Liver (tissue), 3 donors: ENCODE measurements around the gene CCN5.

Source experiments
- JUND ChIP-seq, 2 donors: IDR thresholded peaks; 2 replicates each; pipeline ENCODE4 v1.6.1; 2016; ENCODE audit warnings: antibody characterized with exemption in 2 of 2
- NR2F2 ChIP-seq: IDR thresholded peaks from 2 replicates; pipeline ENCODE4 v1.6.1; 2016; ENCODE audit warnings: antibody characterized with exemption
- REST ChIP-seq: IDR thresholded peaks from 2 replicates; pipeline ENCODE4 v1.6.1; 2016; ENCODE audit warnings: antibody characterized with exemption, mild to moderate bottlenecking
- TAF1 ChIP-seq: conservative IDR thresholded peaks from 2 replicates; pipeline ENCODE4 v1.6.1; 2016; ENCODE audit warnings: antibody characterized with exemption, mild to moderate bottlenecking
- YY1 ChIP-seq: IDR thresholded peaks from 2 replicates; pipeline ENCODE4 v1.6.1; 2016; ENCODE audit warnings: antibody characterized with exemption, mild to moderate bottlenecking
- ZBTB33 ChIP-seq: IDR thresholded peaks from 2 replicates; pipeline ENCODE4 v1.6.1; 2016; ENCODE audit warnings: antibody characterized with exemption
- TF ChIP-seq, protein P1 (sequence below): fragments of 150-350 bp; IDR thresholded peaks from 2 replicates; pipeline ENCODE4 v1.5.1; 2017; ENCODE audit warnings: improper control_type of control experiment, low read depth, low read length; ENCODE audit not compliant: missing input control
- donor health status: healthy.
- donor health status: healthy.

GRCh38 chr20:44698351-44698750 lies 16.8 kb upstream of the CCN5 start:
- TF ChIP-seq, protein P1, sequence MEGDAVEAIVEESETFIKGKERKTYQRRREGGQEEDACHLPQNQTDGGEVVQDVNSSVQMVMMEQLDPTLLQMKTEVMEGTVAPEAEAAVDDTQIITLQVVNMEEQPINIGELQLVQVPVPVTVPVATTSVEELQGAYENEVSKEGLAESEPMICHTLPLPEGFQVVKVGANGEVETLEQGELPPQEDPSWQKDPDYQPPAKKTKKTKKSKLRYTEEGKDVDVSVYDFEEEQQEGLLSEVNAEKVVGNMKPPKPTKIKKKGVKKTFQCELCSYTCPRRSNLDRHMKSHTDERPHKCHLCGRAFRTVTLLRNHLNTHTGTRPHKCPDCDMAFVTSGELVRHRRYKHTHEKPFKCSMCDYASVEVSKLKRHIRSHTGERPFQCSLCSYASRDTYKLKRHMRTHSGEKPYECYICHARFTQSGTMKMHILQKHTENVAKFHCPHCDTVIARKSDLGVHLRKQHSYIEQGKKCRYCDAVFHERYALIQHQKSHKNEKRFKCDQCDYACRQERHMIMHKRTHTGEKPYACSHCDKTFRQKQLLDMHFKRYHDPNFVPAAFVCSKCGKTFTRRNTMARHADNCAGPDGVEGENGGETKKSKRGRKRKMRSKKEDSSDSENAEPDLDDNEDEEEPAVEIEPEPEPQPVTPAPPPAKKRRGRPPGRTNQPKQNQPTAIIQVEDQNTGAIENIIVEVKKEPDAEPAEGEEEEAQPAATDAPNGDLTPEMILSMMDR = no peak
- TF ChIP-seq NR2F2 (no peak), YY1 (no peak), TAF1 (no peak), ZBTB33 (no peak), JUND (IDR thresholded peaks at IDR 0.05) (no peak), REST (no peak)
